NB4 (cell line): ENCODE data around the gene TRERF1.
A peak's percentile ranks its signal among the peaks of the same experiment; 100 is the strongest.

Experiments used
- DNase-seq: peaks from one replicate; pipeline ENCODE4 v3.0.0; 2010; ENCODE audit warnings: low read depth
- H3K4me3 ChIP-seq: one replicate; pipeline ENCODE4 v1.5.1; 2011; ENCODE audit warnings: mild to moderate bottlenecking, low read depth, low read length, moderate library complexity
- MYC ChIP-seq: IDR thresholded peaks from 2 replicates; pipeline ENCODE4 v1.6.1; 2011; ENCODE audit warnings: low read depth, low read length
- POLR2A ChIP-seq: IDR thresholded peaks from 2 replicates; pipeline ENCODE4 v1.6.1; 2011; ENCODE audit warnings: mild to moderate bottlenecking; ENCODE audit not compliant: insufficient read length; ENCODE audit errors: extremely low read depth
- TF ChIP-seq, protein P1 (sequence below): IDR thresholded peaks from 2 replicates; pipeline ENCODE4 v1.6.1; 2011; ENCODE audit warnings: low read depth, low read length
- TF ChIP-seq, protein P2 (sequence below): IDR thresholded peaks from one replicate; pipeline ENCODE4 v1.5.1; 2012; ENCODE audit warnings: low read depth, low read length

Gene TRERF1

DNA sequence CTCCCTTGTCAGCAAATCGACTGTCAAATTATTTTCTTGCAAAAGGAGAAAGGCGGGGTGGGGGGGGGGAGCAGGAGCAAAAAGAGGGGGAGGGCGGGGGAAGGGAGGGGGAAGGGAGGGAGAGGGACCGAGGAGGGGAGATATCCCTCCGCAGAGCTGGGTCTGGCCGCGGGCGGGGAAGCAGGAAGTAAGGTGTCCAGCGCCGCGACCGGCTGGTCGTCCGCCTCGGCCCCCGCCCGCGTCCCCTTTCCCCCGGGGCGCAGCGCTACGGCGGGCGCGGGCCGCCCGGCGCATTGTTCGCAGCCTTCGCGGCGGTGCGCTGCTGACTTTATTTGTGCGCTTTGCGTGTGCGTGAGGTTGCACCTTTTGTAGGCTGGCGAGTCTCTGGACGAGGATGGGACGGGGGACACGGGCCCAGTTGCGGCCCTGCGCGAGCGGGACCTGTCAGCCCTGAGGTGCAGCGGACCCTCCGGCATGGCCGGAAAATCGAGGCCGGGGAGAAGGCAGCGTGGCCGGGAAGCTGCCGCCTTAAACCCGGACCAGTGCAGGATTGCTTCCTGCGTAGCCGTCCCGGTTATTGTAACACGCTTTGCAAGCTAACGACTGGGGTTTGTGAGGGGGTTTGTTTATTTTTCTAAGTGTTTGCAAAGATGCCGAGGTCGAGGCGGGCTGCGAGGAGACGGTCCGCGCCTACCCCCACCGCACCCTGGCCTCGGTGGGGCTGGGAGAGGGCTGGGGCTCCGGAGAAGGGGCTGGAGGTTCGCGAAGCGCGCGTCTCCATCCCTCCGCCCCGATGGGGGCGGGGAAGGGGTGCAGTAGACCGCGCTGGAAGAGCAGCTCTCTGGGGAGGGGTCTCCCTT, 675 bp upstream of the TRERF1 start:
- TF ChIP-seq MYC (no peak), POLR2A (peak; percentile 40)
- TF ChIP-seq, protein P1, sequence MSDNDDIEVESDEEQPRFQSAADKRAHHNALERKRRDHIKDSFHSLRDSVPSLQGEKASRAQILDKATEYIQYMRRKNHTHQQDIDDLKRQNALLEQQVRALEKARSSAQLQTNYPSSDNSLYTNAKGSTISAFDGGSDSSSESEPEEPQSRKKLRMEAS: 0 out of 2 replicates have a peak, but pooled peaks have one; percentile 19
- TF ChIP-seq, protein P2, sequence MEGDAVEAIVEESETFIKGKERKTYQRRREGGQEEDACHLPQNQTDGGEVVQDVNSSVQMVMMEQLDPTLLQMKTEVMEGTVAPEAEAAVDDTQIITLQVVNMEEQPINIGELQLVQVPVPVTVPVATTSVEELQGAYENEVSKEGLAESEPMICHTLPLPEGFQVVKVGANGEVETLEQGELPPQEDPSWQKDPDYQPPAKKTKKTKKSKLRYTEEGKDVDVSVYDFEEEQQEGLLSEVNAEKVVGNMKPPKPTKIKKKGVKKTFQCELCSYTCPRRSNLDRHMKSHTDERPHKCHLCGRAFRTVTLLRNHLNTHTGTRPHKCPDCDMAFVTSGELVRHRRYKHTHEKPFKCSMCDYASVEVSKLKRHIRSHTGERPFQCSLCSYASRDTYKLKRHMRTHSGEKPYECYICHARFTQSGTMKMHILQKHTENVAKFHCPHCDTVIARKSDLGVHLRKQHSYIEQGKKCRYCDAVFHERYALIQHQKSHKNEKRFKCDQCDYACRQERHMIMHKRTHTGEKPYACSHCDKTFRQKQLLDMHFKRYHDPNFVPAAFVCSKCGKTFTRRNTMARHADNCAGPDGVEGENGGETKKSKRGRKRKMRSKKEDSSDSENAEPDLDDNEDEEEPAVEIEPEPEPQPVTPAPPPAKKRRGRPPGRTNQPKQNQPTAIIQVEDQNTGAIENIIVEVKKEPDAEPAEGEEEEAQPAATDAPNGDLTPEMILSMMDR: no peak
- peak overlapping the region; percentile 80 for H3K4me3 ChIP-seq
- peak; percentile 94 for DNase-seq

DNA sequence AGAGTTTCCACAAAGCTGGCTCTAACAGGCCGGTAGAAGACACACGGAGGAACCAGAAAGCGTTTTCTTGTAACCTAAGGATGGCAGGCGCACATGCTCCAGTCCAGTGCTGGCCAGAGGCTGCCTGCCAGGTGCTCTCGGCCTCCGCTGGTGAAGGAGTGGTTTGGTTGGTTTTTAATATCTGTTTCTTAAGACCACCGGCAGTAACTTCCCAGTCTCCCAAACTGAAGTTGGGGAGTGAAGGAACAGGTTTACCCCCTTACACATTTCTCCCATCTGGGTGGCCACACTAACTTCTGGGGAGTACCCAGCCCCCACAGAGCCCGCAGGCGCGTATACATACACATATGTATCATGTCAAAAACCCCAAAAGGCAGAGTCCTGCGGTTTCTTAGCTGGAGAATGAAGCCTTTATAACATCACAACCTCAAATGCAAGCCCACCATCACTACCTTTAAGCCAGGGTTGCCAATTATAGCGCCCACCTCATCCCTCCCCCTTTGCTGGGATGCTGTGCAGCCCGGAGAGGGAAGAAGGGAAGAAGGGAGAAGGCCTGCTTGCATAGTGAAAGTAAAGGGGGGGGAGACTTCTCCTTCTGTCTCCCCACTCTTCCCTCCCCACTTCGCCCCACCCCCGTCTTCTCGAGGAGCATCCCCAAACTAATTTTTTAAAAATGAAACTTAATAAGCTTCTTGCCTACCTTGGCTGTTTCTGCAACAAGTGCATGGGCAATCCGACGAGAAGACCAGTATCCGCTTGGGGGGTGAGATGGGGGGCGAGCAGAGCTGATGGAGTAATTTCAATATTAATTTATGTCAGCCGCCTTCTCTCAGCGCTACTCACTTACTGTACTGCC, 1.0 kb downstream of the TRERF1 start:
- H3K4me3 ChIP-seq: peak overlapping the region; percentile 80
- DNase-seq: peak; percentile 60
- TF ChIP-seq, protein P2: no peak
- TF ChIP-seq, protein P1: peak; percentile 66
- TF ChIP-seq POLR2A (no peak), MYC (no peak)

DNA sequence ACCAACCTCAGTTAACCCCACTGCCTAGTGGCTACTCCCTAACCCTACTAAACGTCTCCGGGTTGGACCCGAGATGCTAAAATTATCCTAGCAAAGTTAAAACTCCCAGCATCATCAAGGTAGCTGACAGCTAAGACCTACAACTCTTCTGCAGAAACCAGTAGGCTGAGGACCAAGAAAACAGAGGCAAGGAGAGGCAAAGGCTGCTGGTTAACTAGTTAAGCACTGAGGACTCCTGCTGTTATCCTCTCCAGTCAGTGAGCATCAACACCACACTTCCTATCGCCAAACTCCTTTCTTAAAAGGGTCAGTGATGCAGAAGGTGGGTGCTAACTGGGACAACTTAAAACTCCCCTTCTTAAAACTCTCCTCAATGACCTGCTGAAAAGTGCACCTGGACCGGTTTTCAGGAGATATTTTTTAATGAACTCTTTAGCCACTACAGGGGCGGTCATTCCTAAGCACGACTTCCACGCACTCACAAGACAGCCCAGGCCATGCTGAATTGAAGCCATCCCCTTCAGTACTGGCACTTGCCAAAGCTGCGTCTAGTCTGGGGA, 1.7 kb downstream of the TRERF1 start:
- DNase-seq: peak; percentile 68
- TF ChIP-seq MYC (no peak), POLR2A (no peak)
- TF ChIP-seq, protein P1: no peak
- TF ChIP-seq, protein P2: no peak
- peak overlapping the region; percentile 80 for H3K4me3 ChIP-seq

DNA sequence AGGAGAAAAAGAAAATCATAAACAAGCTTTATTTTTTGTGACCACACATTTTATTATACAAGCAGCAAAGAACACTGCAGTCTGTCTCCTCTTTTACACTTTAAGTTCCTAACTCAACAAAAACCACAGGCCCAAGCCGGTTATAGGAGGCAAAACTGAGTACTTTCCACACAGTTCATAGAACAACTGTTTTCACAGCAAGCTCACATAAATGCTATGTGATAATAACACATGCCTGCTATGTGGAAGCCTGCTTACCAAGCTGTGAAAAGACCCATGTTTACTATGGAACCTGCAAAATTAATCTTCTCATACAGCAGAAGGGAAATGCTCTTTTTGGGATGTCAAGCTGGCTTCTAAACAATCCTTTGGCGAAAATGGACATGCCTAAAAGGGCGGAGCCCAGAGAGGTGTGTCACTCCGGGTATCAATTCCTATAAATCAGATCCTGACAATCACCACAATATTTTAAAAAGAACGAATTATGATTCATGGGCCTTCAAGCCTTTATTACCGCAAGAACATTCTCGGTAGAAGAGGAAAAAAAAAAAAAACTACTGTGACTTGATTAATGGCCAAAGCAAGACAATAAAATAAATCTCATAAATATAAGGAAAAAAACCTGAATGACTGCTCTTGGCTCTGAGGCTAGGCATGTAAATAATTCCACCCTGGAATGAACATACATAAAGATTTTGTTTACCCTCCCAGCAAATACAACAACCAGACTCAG, 2.6 kb downstream of the TRERF1 start:
- H3K4me3 ChIP-seq: peak overlapping the region; percentile 80
- peak; percentile 59 for DNase-seq
- TF ChIP-seq, protein P2: no peak
- TF ChIP-seq, protein P1: no peak
- TF ChIP-seq POLR2A (no peak), MYC (no peak)

DNA sequence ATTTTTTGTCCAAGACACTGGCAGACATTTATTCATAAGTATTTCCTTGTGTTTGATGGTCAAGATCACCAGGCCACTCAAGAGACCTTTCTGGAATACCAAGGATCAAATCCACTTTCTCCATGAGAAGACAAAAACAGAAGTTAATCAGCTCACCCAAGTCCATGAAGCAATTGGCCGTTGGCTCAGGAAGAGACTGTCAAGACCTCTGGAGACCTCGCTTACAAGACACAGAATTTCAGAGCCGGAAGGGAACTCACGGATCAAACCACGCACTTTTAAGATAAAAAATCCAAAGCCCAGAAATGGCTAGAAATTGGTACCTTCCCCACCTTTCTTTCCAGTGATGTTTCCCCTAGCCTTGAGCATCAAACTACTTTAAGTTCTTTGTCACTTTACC, 3.3 kb downstream of the TRERF1 start:
- peak overlapping the region; percentile 80 for H3K4me3 ChIP-seq
- peak; percentile 82 for DNase-seq
- no peak for TF ChIP-seq MYC
- TF ChIP-seq POLR2A: no peak
- TF ChIP-seq, protein P2: no peak
- TF ChIP-seq, protein P1: no peak
